Measurements from ENCODE around the gene GTF3C1. TPM values are rescaled to one million over a fixed set of nuclear protein-coding genes. Genes with fewer than 3 reads are reported as not detected.

The GTF3C1 gene, protein sequence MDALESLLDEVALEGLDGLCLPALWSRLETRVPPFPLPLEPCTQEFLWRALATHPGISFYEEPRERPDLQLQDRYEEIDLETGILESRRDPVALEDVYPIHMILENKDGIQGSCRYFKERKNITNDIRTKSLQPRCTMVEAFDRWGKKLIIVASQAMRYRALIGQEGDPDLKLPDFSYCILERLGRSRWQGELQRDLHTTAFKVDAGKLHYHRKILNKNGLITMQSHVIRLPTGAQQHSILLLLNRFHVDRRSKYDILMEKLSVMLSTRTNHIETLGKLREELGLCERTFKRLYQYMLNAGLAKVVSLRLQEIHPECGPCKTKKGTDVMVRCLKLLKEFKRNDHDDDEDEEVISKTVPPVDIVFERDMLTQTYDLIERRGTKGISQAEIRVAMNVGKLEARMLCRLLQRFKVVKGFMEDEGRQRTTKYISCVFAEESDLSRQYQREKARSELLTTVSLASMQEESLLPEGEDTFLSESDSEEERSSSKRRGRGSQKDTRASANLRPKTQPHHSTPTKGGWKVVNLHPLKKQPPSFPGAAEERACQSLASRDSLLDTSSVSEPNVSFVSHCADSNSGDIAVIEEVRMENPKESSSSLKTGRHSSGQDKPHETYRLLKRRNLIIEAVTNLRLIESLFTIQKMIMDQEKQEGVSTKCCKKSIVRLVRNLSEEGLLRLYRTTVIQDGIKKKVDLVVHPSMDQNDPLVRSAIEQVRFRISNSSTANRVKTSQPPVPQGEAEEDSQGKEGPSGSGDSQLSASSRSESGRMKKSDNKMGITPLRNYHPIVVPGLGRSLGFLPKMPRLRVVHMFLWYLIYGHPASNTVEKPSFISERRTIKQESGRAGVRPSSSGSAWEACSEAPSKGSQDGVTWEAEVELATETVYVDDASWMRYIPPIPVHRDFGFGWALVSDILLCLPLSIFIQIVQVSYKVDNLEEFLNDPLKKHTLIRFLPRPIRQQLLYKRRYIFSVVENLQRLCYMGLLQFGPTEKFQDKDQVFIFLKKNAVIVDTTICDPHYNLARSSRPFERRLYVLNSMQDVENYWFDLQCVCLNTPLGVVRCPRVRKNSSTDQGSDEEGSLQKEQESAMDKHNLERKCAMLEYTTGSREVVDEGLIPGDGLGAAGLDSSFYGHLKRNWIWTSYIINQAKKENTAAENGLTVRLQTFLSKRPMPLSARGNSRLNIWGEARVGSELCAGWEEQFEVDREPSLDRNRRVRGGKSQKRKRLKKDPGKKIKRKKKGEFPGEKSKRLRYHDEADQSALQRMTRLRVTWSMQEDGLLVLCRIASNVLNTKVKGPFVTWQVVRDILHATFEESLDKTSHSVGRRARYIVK (N-terminal part only)
- total RNA-seq, result 10 to 100 TPM; 31.2 to 44.6 (median 37.4) TPM

GRCh38 chr16:27549746-27550581, at the start of gene GTF3C1, which contains the start of gene KATNIP:
Gene GTF3C1, minus strand, starts transcription at chr16:27549913. Its CDS starts 23 bp downstream, at chr16:27549890.
Gene KATNIP, plus strand, starts transcription at chr16:27550144. Its CDS starts 27 bp downstream, at chr16:27550171.
- H3K36me3 ChIP-seq, result no peaks in the 10 kb centered on the region
- no peaks in the 10 kb centered on the region for H3K27me3 ChIP-seq
- peak within 1 kb of the TSS; percentile 91 to 94 for H3K27ac ChIP-seq
- H3K4me3 ChIP-seq, result peak within 1 kb of the TSS; percentile 77 to 89 (median 85)
- DNase-seq (ENCODE audit: low spot score in 2 of 2), result peak; percentile 99 to 100
- H3K4me1 ChIP-seq, result peaks cover 4 to 5% of the 10 kb centered on the region in 2 donors
- intact Hi-C loops (cut with DNase I; ENCODE audit: low total_unique reads), result no loop called here
- peak; percentile 74 to 92 (median 87) for TF ChIP-seq POLR2AphosphoS5 (IDR thresholded peaks at IDR 0.05)
- TF ChIP-seq POLR2A (IDR thresholded peaks at IDR 0.05), result peak; percentile 61
- TF ChIP-seq, protein P1, sequence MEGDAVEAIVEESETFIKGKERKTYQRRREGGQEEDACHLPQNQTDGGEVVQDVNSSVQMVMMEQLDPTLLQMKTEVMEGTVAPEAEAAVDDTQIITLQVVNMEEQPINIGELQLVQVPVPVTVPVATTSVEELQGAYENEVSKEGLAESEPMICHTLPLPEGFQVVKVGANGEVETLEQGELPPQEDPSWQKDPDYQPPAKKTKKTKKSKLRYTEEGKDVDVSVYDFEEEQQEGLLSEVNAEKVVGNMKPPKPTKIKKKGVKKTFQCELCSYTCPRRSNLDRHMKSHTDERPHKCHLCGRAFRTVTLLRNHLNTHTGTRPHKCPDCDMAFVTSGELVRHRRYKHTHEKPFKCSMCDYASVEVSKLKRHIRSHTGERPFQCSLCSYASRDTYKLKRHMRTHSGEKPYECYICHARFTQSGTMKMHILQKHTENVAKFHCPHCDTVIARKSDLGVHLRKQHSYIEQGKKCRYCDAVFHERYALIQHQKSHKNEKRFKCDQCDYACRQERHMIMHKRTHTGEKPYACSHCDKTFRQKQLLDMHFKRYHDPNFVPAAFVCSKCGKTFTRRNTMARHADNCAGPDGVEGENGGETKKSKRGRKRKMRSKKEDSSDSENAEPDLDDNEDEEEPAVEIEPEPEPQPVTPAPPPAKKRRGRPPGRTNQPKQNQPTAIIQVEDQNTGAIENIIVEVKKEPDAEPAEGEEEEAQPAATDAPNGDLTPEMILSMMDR (IDR thresholded peaks at IDR 0.05), result no peak
- no peaks in the 10 kb centered on the region for H3K9me3 ChIP-seq

- H3K27me3 ChIP-seq, result no peaks in the 10 kb centered on the region
- no peaks in the 10 kb centered on the region for H3K4me1 ChIP-seq
- no peak overlapping the region for H3K4me3 ChIP-seq
- H3K27ac ChIP-seq, result no peak overlapping the region
- no peaks in the 10 kb centered on the region for H3K9me3 ChIP-seq
- intact Hi-C loops (cut with DNase I; ENCODE audit: low total_unique reads), result no loop called here
- no peaks in the 10 kb centered on the region for H3K36me3 ChIP-seq
- DNase-seq (ENCODE audit: low spot score in 2 of 2), result no peak
- TF ChIP-seq POLR2AphosphoS5 (IDR thresholded peaks at IDR 0.05), result no peak
- TF ChIP-seq POLR2A (IDR thresholded peaks at IDR 0.05), result no peak
- TF ChIP-seq, protein P1 (IDR thresholded peaks at IDR 0.05), result no peak
Observed at GRCh38 chr16:27598931-27599565, 49.3 kb upstream of the GTF3C1 start.

- Histone ChIP-seq H3K4me1 (no peaks in the 10 kb centered on the region), H3K36me3 (no peaks in the 10 kb centered on the region), H3K9me3 (no peaks in the 10 kb centered on the region), H3K4me3 (no peak overlapping the region), H3K27me3 (no peaks in the 10 kb centered on the region), H3K27ac (no peak overlapping the region)
- TF ChIP-seq, protein P1 (IDR thresholded peaks at IDR 0.05), result no peak
- TF ChIP-seq POLR2AphosphoS5 (IDR thresholded peaks at IDR 0.05), result no peak
- TF ChIP-seq POLR2A (IDR thresholded peaks at IDR 0.05), result no peak
- no peak for DNase-seq (ENCODE audit: low spot score in 2 of 2)
- intact Hi-C loops (cut with DNase I; ENCODE audit: low total_unique reads), result no loop called here
Observed at GRCh38 chr16:27598220-27598619, 48.5 kb upstream of the GTF3C1 start.

- Histone ChIP-seq H3K27ac (no peak overlapping the region), H3K36me3 (no peaks in the 10 kb centered on the region), H3K27me3 (no peaks in the 10 kb centered on the region), H3K4me1 (no peaks in the 10 kb centered on the region), H3K9me3 (no peaks in the 10 kb centered on the region), H3K4me3 (no peak overlapping the region)
- no peak for TF ChIP-seq POLR2A (IDR thresholded peaks at IDR 0.05)
- TF ChIP-seq, protein P1 (IDR thresholded peaks at IDR 0.05), result no peak
- intact Hi-C loops (cut with DNase I; ENCODE audit: low total_unique reads), result loop anchor here (2.0 kb wide), 1 partner anchor 79 kb away; no protein-coding TSS in a partner anchor
- DNase-seq (ENCODE audit: low spot score in 2 of 2), result no peak
Observed at GRCh38 chr16:27597361-27597760, 47.6 kb upstream of the GTF3C1 start.

Measured in breast epithelium (tissue), 4 donors.